Placental pericyte (primary cell): ENCODE measurements around the gene NIT1. TPM values are rescaled to one million over a fixed set of nuclear protein-coding genes. Genes with fewer than 3 reads are reported as not detected.

Experiments used
- small RNA-seq: library from RNA; depleted of rRNA; stranded (forward); fragments of <200 nt; gene quantifications from one replicate; pipeline ENCODE3, GENCODE V24; 2012; ENCODE audit warnings: low replicate concordance
- total RNA-seq: library from RNA; depleted of rRNA; stranded (reverse); fragments of >200 nt; gene quantifications from 2 replicates; pipeline ENCODE4 v1.2.3, GENCODE V29; 2012

NIT1 gene, protein sequence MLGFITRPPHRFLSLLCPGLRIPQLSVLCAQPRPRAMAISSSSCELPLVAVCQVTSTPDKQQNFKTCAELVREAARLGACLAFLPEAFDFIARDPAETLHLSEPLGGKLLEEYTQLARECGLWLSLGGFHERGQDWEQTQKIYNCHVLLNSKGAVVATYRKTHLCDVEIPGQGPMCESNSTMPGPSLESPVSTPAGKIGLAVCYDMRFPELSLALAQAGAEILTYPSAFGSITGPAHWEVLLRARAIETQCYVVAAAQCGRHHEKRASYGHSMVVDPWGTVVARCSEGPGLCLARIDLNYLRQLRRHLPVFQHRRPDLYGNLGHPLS
- 23.2 and 34.6 TPM in 2 replicates for total RNA-seq

DNA sequence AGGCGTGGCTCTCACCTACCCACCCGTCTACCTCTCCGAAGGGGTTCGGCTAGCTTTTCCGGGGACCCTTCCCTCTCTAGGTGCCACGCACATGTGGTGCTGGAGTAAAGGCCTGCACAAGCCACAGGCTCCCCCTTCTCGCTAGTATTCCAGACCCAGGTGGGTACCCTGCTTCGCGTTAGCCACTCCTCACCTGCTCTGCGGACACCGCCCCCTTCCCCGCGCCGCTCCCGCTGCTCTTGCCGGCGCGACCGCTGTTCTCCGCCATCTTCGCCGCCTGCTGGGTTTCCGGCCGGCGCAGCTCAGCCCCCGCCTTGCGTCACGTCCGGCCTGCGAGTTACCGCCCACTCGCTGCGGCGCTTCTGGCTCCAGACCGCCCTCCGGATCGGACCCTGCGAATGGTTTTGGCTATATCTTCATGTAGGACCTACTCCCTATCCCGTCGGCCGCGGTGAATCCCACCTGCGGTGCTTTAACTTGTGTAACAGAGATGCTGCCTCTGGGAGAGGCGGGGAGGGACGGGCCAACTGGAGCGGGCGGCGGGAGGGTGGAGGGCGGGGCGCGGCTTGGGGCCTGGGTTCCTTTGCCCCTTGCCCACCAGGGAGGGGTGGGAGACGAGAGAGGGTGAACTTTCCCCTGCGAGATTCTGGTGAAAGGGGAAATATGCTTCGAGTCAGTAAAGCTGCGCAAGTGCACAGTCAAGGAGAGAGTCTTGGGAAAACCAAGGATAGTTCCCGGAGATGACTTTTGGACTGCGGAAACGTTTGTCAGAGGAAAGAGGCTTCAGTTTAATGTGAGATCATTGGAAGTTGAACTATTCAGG lies at the start of gene NIT1, which contains the start of gene PFDN2:
Gene NIT1, plus strand, starts transcription at position 347 of the 823 bp plus-strand sequence. Its CDS starts 72 bp downstream, at position 419.
Gene PFDN2, minus strand, starts transcription at position 279 of the 823 bp plus-strand sequence. Its CDS starts 11 bp downstream, at position 268.

DNA sequence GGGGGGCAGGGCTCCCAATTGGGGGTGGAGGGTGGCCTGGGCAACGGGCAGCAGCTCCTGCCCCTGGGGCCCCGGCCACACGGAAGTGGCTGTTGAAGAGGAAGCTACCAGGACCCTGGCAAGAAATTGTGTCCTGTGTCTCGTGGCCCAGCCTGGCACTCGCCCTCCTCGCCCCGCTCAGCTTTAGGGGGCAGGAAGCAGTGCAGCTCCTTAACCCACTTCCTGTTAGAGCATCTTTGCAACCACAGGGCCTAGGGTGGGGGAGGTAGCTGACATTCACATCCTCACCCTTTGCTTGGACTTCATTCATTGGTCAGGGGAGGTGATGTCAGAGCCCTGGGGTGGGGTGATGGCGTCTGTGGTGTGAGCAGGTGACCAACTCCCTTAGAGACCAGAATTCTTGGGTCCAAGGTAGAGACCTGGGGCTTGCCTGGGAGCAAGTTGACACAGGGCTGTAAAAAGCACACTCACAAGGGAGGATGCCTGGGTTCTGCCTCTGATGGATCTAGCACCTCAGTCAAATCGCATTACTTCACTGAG lies 48.1 kb upstream of the NIT1 start, which contains the start of gene ARHGAP30:
Gene ARHGAP30, minus strand, starts transcription at position 161 of the 540 bp plus-strand sequence. CDS start 267 bp downstream, outside the sequence.

DNA sequence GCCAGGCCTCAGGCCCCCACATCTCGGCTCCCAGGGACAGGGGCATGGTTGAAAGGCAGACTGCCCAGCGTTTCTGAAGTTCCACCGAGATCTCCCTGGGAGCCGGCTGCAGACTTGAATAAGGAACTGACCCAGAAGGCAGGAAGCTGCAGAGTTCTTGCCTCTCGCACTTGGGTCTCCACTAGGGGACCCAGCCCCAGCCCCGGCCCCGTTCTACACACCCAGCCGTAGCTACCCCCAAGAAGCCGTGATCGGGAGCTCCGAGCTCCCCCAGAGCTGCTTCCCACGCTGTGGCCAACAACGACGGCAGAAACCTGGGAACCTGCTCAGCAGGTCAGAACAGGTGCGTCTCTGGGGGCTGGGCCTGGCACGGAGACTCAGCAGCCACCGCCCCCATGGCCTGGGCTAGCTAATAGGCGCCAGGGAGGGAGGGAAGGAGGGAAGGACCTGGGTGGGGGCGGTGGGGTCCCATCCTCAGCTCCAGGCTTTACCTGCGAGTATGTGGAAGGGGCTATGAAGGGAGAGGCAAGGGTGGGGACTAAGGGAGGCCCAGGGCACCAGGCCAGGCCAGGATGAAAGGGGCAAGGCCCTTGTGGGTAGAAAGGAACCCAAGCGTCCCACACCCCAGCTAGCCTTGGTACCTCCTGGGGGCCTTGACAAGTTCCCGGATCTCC lies 28.5 kb upstream of the NIT1 start, which contains the start of gene NECTIN4:
Gene NECTIN4, minus strand, starts transcription at position 308 of the 674 bp plus-strand sequence. Its CDS starts 262 bp downstream, at position 46.

DNA sequence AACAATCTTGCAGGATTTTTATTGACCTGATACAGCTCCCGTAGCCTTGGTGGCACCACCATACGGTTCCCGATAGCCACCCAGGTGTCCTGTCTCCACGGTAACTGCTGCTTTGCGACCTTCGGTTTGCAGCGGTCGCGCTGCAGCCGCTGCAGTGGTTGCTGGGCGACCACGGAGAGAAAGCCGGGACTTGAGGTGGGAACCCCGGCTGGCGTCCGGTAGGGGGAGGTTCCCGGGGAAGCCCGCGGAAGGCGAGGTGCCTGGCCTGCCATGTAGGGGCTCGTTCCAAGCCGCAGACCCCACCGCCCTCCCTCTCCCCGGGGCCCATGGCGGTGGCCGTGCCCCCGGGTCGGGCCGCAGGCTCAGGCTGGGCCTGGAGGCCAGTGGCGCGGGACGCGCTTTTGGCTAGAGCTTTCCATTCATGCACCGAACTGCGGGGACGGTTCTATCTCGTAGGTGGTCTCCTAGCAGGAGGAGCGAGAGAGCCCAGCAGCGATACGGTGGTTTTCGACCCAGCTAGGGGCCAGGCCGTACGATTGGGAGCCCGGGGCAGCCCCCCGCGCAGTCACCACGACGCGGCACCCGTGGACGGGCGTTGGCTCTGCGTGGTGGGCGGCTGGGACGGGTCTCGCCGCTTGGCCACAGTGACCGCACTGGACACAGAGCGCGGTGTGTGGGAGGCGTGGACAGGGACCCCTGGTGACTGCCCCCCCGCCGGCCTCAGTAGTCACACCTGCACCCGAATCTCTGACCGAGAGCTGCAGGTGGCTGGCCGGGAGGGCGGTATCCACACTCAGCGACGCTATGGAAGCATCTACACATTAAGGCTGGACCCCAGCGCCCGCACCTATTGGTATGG lies 19.5 kb upstream of the NIT1 start, which contains the start of gene KLHDC9:
Gene KLHDC9, plus strand, starts transcription at position 152 of the 859 bp plus-strand sequence. Its CDS starts 175 bp downstream, at position 327.

DNA sequence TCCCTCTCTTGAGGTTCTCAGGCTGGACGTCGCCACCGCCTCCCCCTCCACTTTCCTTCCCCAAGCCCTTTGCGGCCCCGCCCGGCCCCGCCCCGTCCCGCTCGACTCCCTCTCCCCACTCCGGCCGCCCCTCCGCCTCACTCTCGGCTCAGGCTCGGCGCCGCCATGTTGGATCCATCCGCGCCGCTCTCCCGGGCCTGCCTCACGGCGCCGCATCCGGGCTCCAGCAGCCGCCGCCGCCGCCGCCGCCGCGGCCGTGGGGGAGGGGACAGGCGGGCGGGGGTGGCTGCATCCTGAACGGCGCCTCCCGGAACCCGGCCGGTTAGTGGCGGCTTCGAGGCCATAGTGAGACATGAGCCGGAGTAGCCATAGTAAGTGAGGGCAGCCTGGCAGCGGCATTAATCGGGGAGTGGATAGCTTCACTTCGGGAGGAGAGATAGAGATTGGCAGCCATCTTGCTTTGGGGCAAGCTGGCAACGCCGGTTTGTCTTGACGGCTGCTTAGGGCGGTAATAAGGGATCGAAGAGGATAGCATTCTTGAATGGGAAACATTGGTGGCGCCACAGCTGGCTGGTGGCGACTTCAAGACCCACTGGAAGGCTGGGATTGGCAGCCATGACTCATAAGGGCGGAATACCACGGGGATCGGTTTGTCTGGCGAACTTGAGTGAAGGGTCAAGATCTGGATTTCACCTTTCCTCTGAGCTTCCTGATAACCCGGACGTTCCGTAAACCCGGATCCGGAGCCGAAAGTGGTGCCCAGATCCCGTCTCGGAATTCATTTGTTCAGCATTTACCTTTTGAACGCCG lies 14.7 kb downstream of the NIT1 start, which contains the start of gene DEDD:
Gene DEDD, minus strand, starts transcription at position 258 of the 810 bp plus-strand sequence. CDS start 8,205 bp downstream, outside the sequence.

DNA sequence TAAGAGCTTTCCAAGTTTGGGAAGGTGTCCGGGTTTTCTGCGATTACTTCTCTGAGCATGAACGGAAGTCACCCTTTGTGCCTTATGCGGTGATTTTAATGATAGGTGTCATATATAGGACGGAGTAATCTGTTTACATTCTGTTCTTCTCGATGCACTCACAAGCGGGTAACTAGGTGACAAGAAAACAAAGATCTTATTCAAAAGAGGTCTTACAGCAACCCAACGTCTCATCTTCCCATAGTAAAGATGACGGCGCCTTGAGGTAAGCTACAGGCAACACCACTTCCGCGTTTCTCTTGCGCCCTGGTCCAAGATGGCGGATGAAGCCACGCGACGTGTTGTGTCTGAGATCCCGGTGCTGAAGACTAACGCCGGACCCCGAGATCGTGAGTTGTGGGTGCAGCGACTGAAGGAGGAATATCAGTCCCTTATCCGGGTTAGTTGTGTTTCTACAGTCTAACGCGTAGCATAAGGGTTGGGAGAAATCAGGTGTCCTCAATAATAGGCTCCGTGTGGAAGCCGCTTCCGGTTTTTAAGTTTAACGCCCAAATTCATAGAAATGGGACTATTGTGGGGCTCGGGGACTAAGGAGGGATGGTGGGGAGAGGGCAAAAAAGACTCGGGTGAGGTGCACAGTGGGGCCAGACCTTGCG lies 35.9 kb downstream of the NIT1 start, which contains the start of gene UFC1:
Gene UFC1, plus strand, starts transcription at position 297 of the 656 bp plus-strand sequence. Its CDS starts 20 bp downstream, at position 317.

DNA sequence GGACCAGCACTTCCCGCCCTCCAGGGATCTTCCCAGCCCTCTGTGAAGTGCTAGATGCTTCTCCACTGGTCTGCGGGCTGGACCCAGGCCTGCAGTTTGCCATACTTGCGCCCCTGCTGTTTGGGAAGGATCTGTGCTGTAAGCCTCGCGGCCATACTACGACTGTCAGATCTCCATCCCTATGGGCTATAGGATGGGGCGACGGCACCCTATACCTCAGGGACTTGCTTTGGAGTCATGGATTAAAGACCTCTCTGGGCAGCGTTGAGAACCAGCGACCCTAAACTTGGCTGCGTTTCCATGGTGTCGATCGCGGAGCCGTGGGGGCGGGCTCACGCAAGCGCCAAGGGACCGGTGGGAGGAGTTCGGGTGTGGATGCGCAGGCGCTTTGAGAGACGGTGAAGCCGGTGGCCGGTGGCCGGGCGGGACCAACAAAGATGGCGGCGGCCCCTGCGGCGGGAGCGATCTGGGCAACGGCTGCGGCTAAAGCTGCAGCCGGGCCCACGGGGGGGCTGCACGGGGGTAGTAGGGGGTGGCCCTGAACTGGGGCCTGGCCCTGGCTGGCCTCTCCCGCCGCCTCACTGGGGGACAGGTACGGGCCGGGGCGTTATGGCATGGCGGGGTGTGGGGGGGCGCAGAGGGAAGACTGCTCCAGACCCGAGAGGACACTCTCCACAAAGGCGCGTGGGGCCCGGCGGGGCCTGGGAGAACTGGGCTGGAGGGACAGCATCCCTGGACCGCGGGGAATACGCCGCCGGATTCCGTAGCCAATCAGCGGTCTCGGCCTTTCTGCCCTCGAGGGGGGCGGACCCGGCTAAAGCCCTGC lies 41.4 kb downstream of the NIT1 start, which contains the start of gene USP21:
Gene USP21, plus strand, starts transcription at position 414 of the 826 bp plus-strand sequence. CDS start 1,141 bp downstream, outside the sequence.

DNA sequence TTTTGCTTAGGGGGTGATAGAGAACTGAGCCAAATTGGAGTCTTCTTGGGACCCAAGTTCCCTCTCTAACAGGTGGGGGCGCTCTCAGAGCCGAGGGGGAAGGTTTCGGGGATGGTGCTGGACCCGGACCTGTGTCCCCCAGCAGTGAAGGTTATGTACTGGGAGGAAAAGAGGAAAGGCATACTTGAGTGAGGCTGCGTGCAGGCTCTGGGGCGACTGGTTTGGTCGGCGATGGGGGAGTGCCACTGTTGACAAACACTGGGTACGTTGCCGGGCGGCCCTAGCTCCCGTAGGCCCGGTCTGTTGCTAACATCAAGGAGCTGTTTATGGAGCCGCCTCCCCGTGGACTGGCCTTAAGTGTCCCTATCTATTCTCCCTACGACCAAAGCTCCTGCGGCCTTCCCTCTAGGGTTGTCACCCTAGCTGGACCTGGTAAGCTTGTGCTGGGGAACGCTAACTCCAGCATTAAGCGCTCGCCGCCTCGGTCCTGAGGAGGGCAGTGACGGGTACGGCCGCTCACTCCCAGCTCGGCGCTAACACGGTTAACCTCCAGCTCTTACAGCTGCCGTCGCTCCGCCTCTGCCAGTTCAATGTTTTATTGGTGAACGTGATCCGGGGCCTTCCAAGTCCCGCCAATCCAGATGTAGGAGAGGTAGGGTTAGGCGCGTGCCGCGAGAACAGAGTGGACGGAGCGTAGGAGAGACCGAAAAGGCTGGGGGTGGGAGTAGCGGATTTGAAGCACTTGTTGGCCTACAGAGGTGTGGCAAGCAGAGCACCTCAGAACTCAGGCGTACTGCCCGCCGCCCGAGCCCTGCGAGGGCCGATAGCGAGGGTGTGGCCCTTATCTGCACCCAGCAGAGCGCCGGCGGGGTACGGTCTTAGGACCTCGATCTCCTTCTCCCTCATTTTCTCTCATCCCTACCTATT lies 48.1 kb downstream of the NIT1 start, which contains the start of gene PPOX:
Gene PPOX, plus strand, starts transcription at position 685 of the 927 bp plus-strand sequence. CDS start 422 bp downstream, outside the sequence.

Small RNAs within 50 kb of the gene (small RNA-seq; reads per million reads assigned to genes)
- gene RF01225 = not detected

Other genes with a start within 250 kb of the NIT1 start
- not detected in 2 replicates for gene ITLN1, start 232.9 kb upstream of the NIT1 start, total RNA-seq
- not detected in 2 replicates for gene ITLN2, start 163.3 kb upstream of the NIT1 start, total RNA-seq
- gene F11R, start 97.0 kb upstream of the NIT1 start, total RNA-seq = 3.7 and 12.7 TPM in 2 replicates
- gene TSTD1, start 79.1 kb upstream of the NIT1 start, total RNA-seq = 5.7 and 6.7 TPM in 2 replicates
- gene USF1, start 72.1 kb upstream of the NIT1 start, total RNA-seq = 51.0 and 92.8 TPM in 2 replicates
- under 0.01 TPM in 1 of 2 replicates, not detected in the other for gene ARHGAP30, start 48.2 kb upstream of the NIT1 start, total RNA-seq
- gene NECTIN4, start 28.5 kb upstream of the NIT1 start, total RNA-seq = 1.1 and 2.6 TPM in 2 replicates
- gene KLHDC9, start 19.7 kb upstream of the NIT1 start, total RNA-seq = 0.66 and 1.1 TPM in 2 replicates
- gene PFDN2, start 68 bp upstream of the NIT1 start, total RNA-seq = 29.8 and 78.3 TPM in 2 replicates
- 31.5 and 35.9 TPM in 2 replicates for gene DEDD, start 14.6 kb downstream of the NIT1 start, total RNA-seq
- gene UFC1, start 35.9 kb downstream of the NIT1 start, total RNA-seq = 66.7 and 120 TPM in 2 replicates
- gene USP21, start 41.4 kb downstream of the NIT1 start, total RNA-seq = 10.7 and 12.0 TPM in 2 replicates
- gene PPOX, start 48.3 kb downstream of the NIT1 start, total RNA-seq = 10.1 and 16.5 TPM in 2 replicates
- gene B4GALT3, start 59.4 kb downstream of the NIT1 start, total RNA-seq = 33.9 and 34.1 TPM in 2 replicates
- 4.2 and 27.5 TPM in 2 replicates for gene ADAMTS4, start 80.9 kb downstream of the NIT1 start, total RNA-seq
- gene NDUFS2, start 84.3 kb downstream of the NIT1 start, total RNA-seq = 101 and 115 TPM in 2 replicates
- gene FCER1G, start 97.2 kb downstream of the NIT1 start, total RNA-seq = not detected in 2 replicates
- not detected in 2 replicates for gene APOA2, start 105.5 kb downstream of the NIT1 start, total RNA-seq
- 6.6 and 15.3 TPM in 2 replicates for gene TOMM40L, start 108.0 kb downstream of the NIT1 start, total RNA-seq
- not detected in 2 replicates for gene NR1I3, start 120.1 kb downstream of the NIT1 start, total RNA-seq
- gene PCP4L1, start 140.6 kb downstream of the NIT1 start, total RNA-seq = not detected in 2 replicates
- 0.44 and 1.1 TPM in 2 replicates for gene MPZ, start 191.9 kb downstream of the NIT1 start, total RNA-seq
- gene SDHC, start 196.3 kb downstream of the NIT1 start, total RNA-seq = 33.6 and 49.0 TPM in 2 replicates
- gene CFAP126, start 249.8 kb downstream of the NIT1 start, total RNA-seq = not detected in 2 replicates